ENCODE measurements around the gene IL17RB. TPM values are rescaled to one million over a fixed set of nuclear protein-coding genes. Genes with fewer than 3 reads are reported as not detected.

The IL17RB gene
- total RNA-seq, 1 donor from 2014 or later: 0.54 TPM

GRCh38 chr3:53836084-53836872 lies 10.1 kb upstream of the IL17RB start:
- Mint-ChIP-seq H3K27ac (ENCODE audit: unreplicated experiment) (no peak overlapping the region), H3K4me3 (ENCODE audit: unreplicated experiment) (no peak overlapping the region), H3K4me1 (ENCODE audit: unreplicated experiment) (no peaks in the 10 kb centered on the region), H3K27me3 (ENCODE audit: unreplicated experiment) (no peaks in the 10 kb centered on the region), H3K36me3 (ENCODE audit: unreplicated experiment) (no peaks in the 10 kb centered on the region), H3K9me3 (ENCODE audit: unreplicated experiment) (no peaks in the 10 kb centered on the region)
- DNase-seq (ENCODE audit: extremely low spot score, unreplicated experiment): no peak
- TF ChIP-seq CTCF (IDR thresholded peaks at IDR 0.05): no peak

DNA sequence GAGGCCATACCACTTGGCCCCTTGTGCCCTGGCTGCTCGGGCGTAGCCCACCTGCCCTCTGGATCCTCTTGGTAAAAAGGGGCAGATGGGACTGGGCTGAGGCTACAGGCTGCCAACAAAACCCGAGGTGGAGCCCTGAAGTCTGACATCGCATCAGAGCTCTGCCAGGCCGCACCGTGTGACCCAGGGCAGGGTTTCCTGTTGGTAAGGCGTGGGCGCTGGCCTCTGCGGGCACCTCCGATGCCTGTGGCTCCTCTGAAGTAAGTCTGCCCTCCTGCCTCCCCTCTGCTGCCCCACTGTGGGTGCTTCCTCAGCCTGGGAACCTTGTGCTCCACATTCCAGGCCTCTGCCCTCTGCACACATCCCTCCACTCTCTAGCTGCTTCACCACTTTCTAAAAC lies 9.0 kb upstream of the IL17RB start:
- no peak for TF ChIP-seq CTCF (IDR thresholded peaks at IDR 0.05)
- H3K27me3 Mint-ChIP-seq (ENCODE audit: unreplicated experiment): no peaks in the 10 kb centered on the region
- no peaks in the 10 kb centered on the region for H3K36me3 Mint-ChIP-seq (ENCODE audit: unreplicated experiment)
- H3K9me3 Mint-ChIP-seq (ENCODE audit: unreplicated experiment): no peaks in the 10 kb centered on the region
- no peak overlapping the region for H3K27ac Mint-ChIP-seq (ENCODE audit: unreplicated experiment)
- DNase-seq (ENCODE audit: extremely low spot score, unreplicated experiment): no peak
- no peaks in the 10 kb centered on the region for H3K4me1 Mint-ChIP-seq (ENCODE audit: unreplicated experiment)
- no peak overlapping the region for H3K4me3 Mint-ChIP-seq (ENCODE audit: unreplicated experiment)

DNA sequence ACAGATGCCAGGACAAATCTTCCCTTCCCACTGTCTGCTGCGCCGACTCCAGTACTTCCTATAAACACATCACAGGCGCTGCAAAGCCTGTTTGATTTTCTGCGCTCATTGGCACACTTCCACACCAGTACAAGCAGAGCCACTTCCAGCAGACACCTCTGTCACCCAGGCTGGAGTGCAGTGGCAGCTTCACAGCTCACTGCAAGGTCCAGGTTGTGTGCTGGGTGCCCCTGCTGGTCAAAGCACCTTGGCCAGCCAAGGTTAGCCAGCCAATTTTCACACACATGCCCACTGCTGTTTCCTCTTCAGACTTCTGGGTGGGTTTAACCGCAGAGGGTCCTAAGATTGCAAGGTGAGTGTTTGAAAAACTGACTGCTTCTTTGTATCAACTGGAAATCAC lies 5.1 kb upstream of the IL17RB start:
- H3K4me3 Mint-ChIP-seq (ENCODE audit: unreplicated experiment): no peak overlapping the region
- no peak for TF ChIP-seq CTCF (IDR thresholded peaks at IDR 0.05)
- H3K27ac Mint-ChIP-seq (ENCODE audit: unreplicated experiment): no peak overlapping the region
- H3K4me1 Mint-ChIP-seq (ENCODE audit: unreplicated experiment): peaks cover 2% of the 10 kb centered on the region
- H3K9me3 Mint-ChIP-seq (ENCODE audit: unreplicated experiment): no peaks in the 10 kb centered on the region
- H3K27me3 Mint-ChIP-seq (ENCODE audit: unreplicated experiment): peaks cover 2% of the 10 kb centered on the region
- no peak for DNase-seq (ENCODE audit: extremely low spot score, unreplicated experiment)
- no peaks in the 10 kb centered on the region for H3K36me3 Mint-ChIP-seq (ENCODE audit: unreplicated experiment)

GRCh38 chr3:53842436-53843194 lies 3.8 kb upstream of the IL17RB start:
- Mint-ChIP-seq H3K9me3 (ENCODE audit: unreplicated experiment) (no peaks in the 10 kb centered on the region), H3K4me3 (ENCODE audit: unreplicated experiment) (no peak overlapping the region), H3K4me1 (ENCODE audit: unreplicated experiment) (peaks cover 5% of the 10 kb centered on the region), H3K36me3 (ENCODE audit: unreplicated experiment) (no peaks in the 10 kb centered on the region), H3K27ac (ENCODE audit: unreplicated experiment) (no peak overlapping the region), H3K27me3 (ENCODE audit: unreplicated experiment) (peaks cover 13% of the 10 kb centered on the region)
- TF ChIP-seq CTCF (IDR thresholded peaks at IDR 0.05): no peak
- no peak for DNase-seq (ENCODE audit: extremely low spot score, unreplicated experiment)
